Peyer's patch (tissue), 4 donors: ENCODE measurements around the gene F3. TPM values are rescaled to one million over a fixed set of nuclear protein-coding genes. Genes with fewer than 3 reads are reported as not detected.

ENCODE experiments used
- DNase-seq, 3 donors: peaks; one replicate each; pipeline ENCODE4 v3.0.0-alpha.2; 2017 to 2019
- H3K27ac ChIP-seq, 4 donors: fragments of 200-600 bp; sonication (generic); one replicate each; pipeline ENCODE4 v1.5.1; 2016 to 2019
- H3K27me3 ChIP-seq, 2 donors: fragments of 200-600 bp; sonication (generic); one replicate each; pipeline ENCODE4 v1.5.1; 2019
- H3K36me3 ChIP-seq, 3 donors: fragments of 200-600 bp; sonication (generic); one replicate each; pipeline ENCODE4 v1.5.1; 2016 to 2019
- H3K4me1 ChIP-seq, 4 donors: fragments of 200-600 bp; sonication (generic); one replicate each; pipeline ENCODE4 v1.5.1; 2016 to 2019
- H3K4me3 ChIP-seq, 4 donors: fragments of 200-600 bp; sonication (generic); 1 replicate in 3 of 4; 2 replicates in 1 of 4; pipeline ENCODE4 v1.5.1; 2016 to 2019; ENCODE audit warnings: mild to moderate bottlenecking in 1 of 4
- H3K9me3 ChIP-seq, 4 donors: fragments of 200-600 bp; sonication (generic); one replicate each; pipeline ENCODE4 v1.5.1; 2016 to 2019; ENCODE audit warnings: mild to moderate bottlenecking in 1 of 4
- CTCF ChIP-seq, 6 experiments: fragments of 450-650 bp in 4 of 6; fragments of 200-600 bp in 2 of 6; sonication (generic) in 1 of 6; IDR thresholded peaks; one replicate each; pipeline ENCODE4 v1.5.1; 2017 to 2019; ENCODE audit warnings: antibody characterized with exemption in 6 of 6, mild to moderate bottlenecking in 3 of 6, moderate library complexity in 1 of 6
- POLR2A ChIP-seq, 2 donors: fragments of 450-650 bp; IDR thresholded peaks; one replicate each; pipeline ENCODE4 v1.5.1; 2017; ENCODE audit warnings: antibody characterized with exemption in 2 of 2, mild to moderate bottlenecking in 2 of 2, moderate library complexity in 2 of 2
- total RNA-seq, 4 donors: library from RNA; depleted of rRNA; stranded (reverse); fragments of >200 nt; gene quantifications; one replicate each; pipeline ENCODE4 v1.1.0, GENCODE V29; 2016

The F3 gene
- total RNA-seq, 4 donors from 2014 or later = 76.9 to 445 (median 137) TPM

- Histone ChIP-seq H3K9me3 (no peaks in the 10 kb centered on the region), H3K27me3 (no peaks in the 10 kb centered on the region), H3K36me3 (no peaks in the 10 kb centered on the region), H3K4me3 (no peak overlapping the region), H3K27ac (peak overlapping the region in 1 of 4 donors; percentile 59), H3K4me1 (peaks cover 0 to 4% (median 0%) of the 10 kb centered on the region in 4 donors)
- no peak for DNase-seq
- no peak for TF ChIP-seq CTCF (IDR thresholded peaks at IDR 0.05)
- no peak for TF ChIP-seq POLR2A (IDR thresholded peaks at IDR 0.05)
These were observed 9.3 kb upstream of the F3 start for GRCh38 chr1:94550800-94551241.

- peak overlapping the region in 1 of 4 donors; percentile 59 for H3K27ac ChIP-seq
- H3K4me1 ChIP-seq = peaks cover 0 to 4% (median 0%) of the 10 kb centered on the region in 4 donors
These were observed 8.8 kb upstream of the F3 start for GRCh38 chr1:94550396-94550795.

GRCh38 chr1:94549706-94550105 is 8.1 kb upstream of the F3 start:
- H3K27ac ChIP-seq = no peak overlapping the region
- DNase-seq = no peak
- TF ChIP-seq POLR2A (IDR thresholded peaks at IDR 0.05) (no peak), CTCF (IDR thresholded peaks at IDR 0.05) (no peak)
- H3K4me3 ChIP-seq = no peak overlapping the region
- no peaks in the 10 kb centered on the region for H3K27me3 ChIP-seq
- H3K9me3 ChIP-seq = no peaks in the 10 kb centered on the region
- H3K4me1 ChIP-seq = peaks cover 0 to 4% (median 0%) of the 10 kb centered on the region in 4 donors
- H3K36me3 ChIP-seq = no peaks in the 10 kb centered on the region

More at GRCh38 chr1:94550396-94550795, 8.8 kb upstream of the F3 start:
- Histone ChIP-seq H3K27me3 (no peaks in the 10 kb centered on the region), H3K36me3 (no peaks in the 10 kb centered on the region), H3K9me3 (no peaks in the 10 kb centered on the region), H3K4me3 (no peak overlapping the region)
- no peak for TF ChIP-seq POLR2A (IDR thresholded peaks at IDR 0.05)
- DNase-seq = no peak

- no peaks in the 10 kb centered on the region for H3K9me3 ChIP-seq
- no peaks in the 10 kb centered on the region for H3K36me3 ChIP-seq
- no peaks in the 10 kb centered on the region for H3K27me3 ChIP-seq
- peak overlapping the region in 3 of 4 donors; percentile 15 to 92 (median 33) for H3K27ac ChIP-seq
- TF ChIP-seq CTCF (IDR thresholded peaks at IDR 0.05) (no peak), POLR2A (IDR thresholded peaks at IDR 0.05) (no peak)
- peaks cover 0 to 11% (median 5%) of the 10 kb centered on the region in 4 donors for H3K4me1 ChIP-seq
- no peak for DNase-seq
- H3K4me3 ChIP-seq = no peak overlapping the region
These were observed 3.3 kb upstream of the F3 start for GRCh38 chr1:94544706-94545490.

- Histone ChIP-seq H3K9me3 (no peaks in the 10 kb centered on the region), H3K4me1 (peaks cover 0 to 11% (median 5%) of the 10 kb centered on the region in 4 donors), H3K4me3 (no peak overlapping the region), H3K36me3 (no peaks in the 10 kb centered on the region), H3K27me3 (no peaks in the 10 kb centered on the region), H3K27ac (peak overlapping the region in 3 of 4 donors; percentile 15 to 92 (median 33))
- TF ChIP-seq POLR2A (IDR thresholded peaks at IDR 0.05) = no peak
- TF ChIP-seq CTCF (IDR thresholded peaks at IDR 0.05) = no peak
- no peak for DNase-seq
These were observed 2.5 kb upstream of the F3 start for GRCh38 chr1:94543893-94544635.

GRCh38 chr1:94543001-94543400 is 1.4 kb upstream of the F3 start:
- Histone ChIP-seq H3K9me3 (no peaks in the 10 kb centered on the region), H3K4me3 (peak overlapping the region in 2 of 4 donors; percentile 83 to 85), H3K4me1 (peaks cover 0 to 11% (median 5%) of the 10 kb centered on the region in 4 donors), H3K36me3 (no peaks in the 10 kb centered on the region), H3K27me3 (no peaks in the 10 kb centered on the region), H3K27ac (peak overlapping the region in 3 of 4 donors; percentile 86 to 92 (median 89))
- TF ChIP-seq CTCF (IDR thresholded peaks at IDR 0.05) (no peak), POLR2A (IDR thresholded peaks at IDR 0.05) (no peak)
- no peak for DNase-seq
